SK-N-MC (cell line): Measurements from ENCODE around the gene ATF6B.

Experiments used
- EZH2 ChIP-seq: fragments of 200-600 bp; sonication (generic); IDR thresholded peaks from one replicate; pipeline ENCODE4 v1.6.1; 2017; ENCODE audit warnings: antibody characterized with exemption
- FOXP2 ChIP-seq: optimal IDR thresholded peaks from 2 replicates; pipeline ENCODE3; 2011; ENCODE audit warnings: mild to moderate bottlenecking, moderate library complexity; ENCODE audit not compliant: insufficient read depth; ENCODE audit errors: extremely low read length, control extremely low read depth
- POLR2AphosphoS5 ChIP-seq: IDR thresholded peaks from 2 replicates; pipeline ENCODE4 v1.6.1; 2012; ENCODE audit warnings: mild to moderate bottlenecking, low read depth, low read length, borderline replicate concordance

- no peak for TF ChIP-seq EZH2
- TF ChIP-seq POLR2AphosphoS5: no peak
- no peak for TF ChIP-seq FOXP2
Observed at GRCh38 chr6:32123681-32124080, 4.4 kb downstream of the ATF6B start.
